Anterior cingulate cortex (tissue), 58 donors: ENCODE results near the gene SLC12A3.

Source experiments
- DNase-seq, 58 donors: peaks; one replicate each; lab custom pipeline; 2025; lab: John Stamatoyannopoulos, UW

Gene SLC12A3

GRCh38 chr16:56938664-56939513 lies 73.9 kb downstream of the SLC12A3 start:
- no peak for DNase-seq

- DNase-seq = no peak
Measured at GRCh38 chr16:56939801-56940200, 74.8 kb downstream of the SLC12A3 start.

- no peak for DNase-seq
Measured at GRCh38 chr16:56941092-56941491, 76.1 kb downstream of the SLC12A3 start.

GRCh38 chr16:56941856-56942331 lies 76.9 kb downstream of the SLC12A3 start:
- no peak for DNase-seq

GRCh38 chr16:56943761-56944375 lies 78.9 kb downstream of the SLC12A3 start:
- DNase-seq = no peak

GRCh38 chr16:56944954-56945839 lies 80.2 kb downstream of the SLC12A3 start:
- DNase-seq = no peak

- no peak for DNase-seq
Measured at GRCh38 chr16:56945847-56946527, 81.0 kb downstream of the SLC12A3 start.

- peak in 2 of 58 donors; percentile 24 to 25 for DNase-seq
Measured at GRCh38 chr16:56946767-56947603, 82.0 kb downstream of the SLC12A3 start.

GRCh38 chr16:56947604-56947995 lies 82.6 kb downstream of the SLC12A3 start:
- no peak for DNase-seq

GRCh38 chr16:56948234-56948633 lies 83.2 kb downstream of the SLC12A3 start:
- no peak for DNase-seq

- no peak for DNase-seq
Measured at GRCh38 chr16:56950051-56950450, 85.0 kb downstream of the SLC12A3 start.

- no peak for DNase-seq
Measured at GRCh38 chr16:56950455-56950854, 85.4 kb downstream of the SLC12A3 start.

- DNase-seq = peak in 8 of 58 donors; percentile 15 to 55 (median 30)
Measured at GRCh38 chr16:56950881-56951771, 86.1 kb downstream of the SLC12A3 start.

- DNase-seq = no peak
Measured at GRCh38 chr16:56953006-56953405, 88.0 kb downstream of the SLC12A3 start.

GRCh38 chr16:56956076-56956475 lies 91.1 kb downstream of the SLC12A3 start:
- no peak for DNase-seq

- DNase-seq = no peak
Measured at GRCh38 chr16:56956756-56957155, 91.7 kb downstream of the SLC12A3 start.

- no peak for DNase-seq
Measured at GRCh38 chr16:56960681-56961281, 95.8 kb downstream of the SLC12A3 start.

GRCh38 chr16:56961386-56961785 lies 96.4 kb downstream of the SLC12A3 start:
- DNase-seq = no peak
